Neural cell (in vitro differentiated cells): ENCODE measurements around the gene RAD23B. TPM values are rescaled to one million over a fixed set of nuclear protein-coding genes. Genes with fewer than 3 reads are reported as not detected.

ENCODE experiments used
- H2AFZ ChIP-seq: fragments of 200-600, 300-800 bp; sonication (generic), shearing (Covaris generic); 2 replicates; pipeline ENCODE4 v1.6.0; 2014; ENCODE audit warnings: low read depth, mild to moderate bottlenecking, antibody characterized with exemption, low read length, moderate library complexity
- H3F3A ChIP-seq: fragments of 200-600 bp; shearing (Covaris generic); 2 replicates; pipeline ENCODE4 v1.6.1; 2016; ENCODE audit warnings: mild to moderate bottlenecking, moderate library complexity, mixed read lengths, antibody characterized with exemption, low read length; ENCODE audit not compliant: insufficient read depth, poor library complexity, severe bottlenecking
- H3K27ac ChIP-seq: fragments of 200-600, 300-800 bp; sonication (generic), shearing (Covaris generic); 2 replicates; pipeline ENCODE4 v1.5.1; 2014; ENCODE audit warnings: mild to moderate bottlenecking, low read length, moderate library complexity
- H3K27me3 ChIP-seq: fragments of 300-800, 200-600 bp; sonication (generic), shearing (Covaris generic); 2 replicates; pipeline ENCODE4 v1.6.0; 2014; ENCODE audit warnings: mild to moderate bottlenecking, low read depth, low read length, moderate library complexity; ENCODE audit not compliant: insufficient read depth
- H3K36me3 ChIP-seq: fragments of 300-800, 200-600 bp; sonication (generic), shearing (Covaris generic); 2 replicates; pipeline ENCODE4 v1.5.1; 2014; ENCODE audit warnings: mild to moderate bottlenecking, antibody characterized with exemption, low read length, moderate library complexity; ENCODE audit not compliant: insufficient read depth
- H3K4me2 ChIP-seq: fragments of 300-800, 200-600 bp; sonication (generic), shearing (Covaris generic); 2 replicates; pipeline ENCODE4 v1.6.0; 2014; ENCODE audit warnings: mild to moderate bottlenecking, low read length
- H3K4me3 ChIP-seq: fragments of 300-800, 200-600 bp; sonication (generic), shearing (Covaris generic); 2 replicates; pipeline ENCODE4 v1.5.1; 2014; ENCODE audit warnings: mild to moderate bottlenecking, low read length, moderate library complexity
- H3K79me2 ChIP-seq: fragments of 200-600 bp; shearing (Covaris generic); replicated peaks from 2 replicates; pipeline ENCODE4 v1.6.0; 2014; ENCODE audit warnings: mild to moderate bottlenecking, low read length, moderate library complexity; ENCODE audit not compliant: insufficient read depth
- H3K9ac ChIP-seq: fragments of 300-800, 200-600 bp; sonication (generic), shearing (Covaris generic); 2 replicates; pipeline ENCODE4 v1.6.1; 2016; ENCODE audit warnings: mild to moderate bottlenecking, low read length, mixed read lengths
- H3K9me2 ChIP-seq: fragments of 200-600 bp; shearing (Covaris generic); 2 replicates; pipeline ENCODE4 v1.6.1; 2016; ENCODE audit warnings: mild to moderate bottlenecking, low read length, mixed read lengths; ENCODE audit not compliant: insufficient read depth
- H3K9me3 ChIP-seq: fragments of 200-600, 300-800 bp; sonication (generic), shearing (Covaris generic); 2 replicates; pipeline ENCODE4 v1.6.1; 2016; ENCODE audit warnings: mild to moderate bottlenecking, mixed run types, low read length, moderate library complexity, mixed read lengths
- H4K20me1 ChIP-seq: fragments of 200-600 bp; shearing (Covaris generic); 2 replicates; pipeline ENCODE4 v1.6.1; 2016; ENCODE audit warnings: mild to moderate bottlenecking, mixed run types; ENCODE audit not compliant: insufficient read depth
- EP300 ChIP-seq: fragments of 450-650 bp; conservative IDR thresholded peaks from 2 replicates; pipeline ENCODE4 v1.6.1; 2014; ENCODE audit warnings: antibody characterized with exemption, mild to moderate bottlenecking, moderate library complexity; ENCODE audit not compliant: poor library complexity, severe bottlenecking
- EZH2 ChIP-seq: fragments of 200-600, 300-800 bp; shearing (Covaris generic), sonication (generic); IDR thresholded peaks from 2 replicates; pipeline ENCODE4 v1.6.1; 2014; ENCODE audit warnings: antibody characterized with exemption, low read length, borderline replicate concordance, mild to moderate bottlenecking; ENCODE audit not compliant: insufficient read depth, poor library complexity, severe bottlenecking
- MXI1 ChIP-seq: fragments of 450-650 bp; conservative IDR thresholded peaks from 2 replicates; pipeline ENCODE4 v1.6.1; 2014; ENCODE audit warnings: antibody characterized with exemption, mild to moderate bottlenecking; ENCODE audit not compliant: poor library complexity, severe bottlenecking
- POLR2AphosphoS5 ChIP-seq: IDR thresholded peaks from 2 replicates; pipeline ENCODE4 v1.6.1; 2012
- RAD21 ChIP-seq: fragments of 450-650 bp; conservative IDR thresholded peaks from 2 replicates; pipeline ENCODE4 v1.6.1; 2014; ENCODE audit warnings: antibody characterized with exemption, mild to moderate bottlenecking, moderate library complexity
- SMC3 ChIP-seq: fragments of 450-650 bp; conservative IDR thresholded peaks from 2 replicates; pipeline ENCODE4 v1.6.1; 2014; ENCODE audit warnings: antibody characterized with exemption, mild to moderate bottlenecking, moderate library complexity; ENCODE audit not compliant: poor library complexity
- TAF1 ChIP-seq: IDR thresholded peaks from 2 replicates; pipeline ENCODE4 v1.6.1; 2012; ENCODE audit warnings: low read depth
- polyA plus RNA-seq: library from polyadenylated mRNA; depleted of rRNA; stranded (reverse); fragments of >200 nt; gene quantifications from 2 replicates; pipeline ENCODE4 v1.2.3, GENCODE V29; 2014
- TF ChIP-seq, protein P1 (sequence below): fragments of 450-650 bp; IDR thresholded peaks from 2 replicates; pipeline ENCODE4 v1.5.1; 2014; ENCODE audit warnings: antibody characterized with exemption, mild to moderate bottlenecking, moderate library complexity; ENCODE audit not compliant: poor library complexity, severe bottlenecking
- TF ChIP-seq, protein P2 (sequence below): IDR thresholded peaks from 2 replicates; pipeline ENCODE4 v1.6.1; 2012; ENCODE audit warnings: borderline replicate concordance

RAD23B gene
- polyA plus RNA-seq, 1 donor from 2014 or later, result 97.3 TPM

DNA sequence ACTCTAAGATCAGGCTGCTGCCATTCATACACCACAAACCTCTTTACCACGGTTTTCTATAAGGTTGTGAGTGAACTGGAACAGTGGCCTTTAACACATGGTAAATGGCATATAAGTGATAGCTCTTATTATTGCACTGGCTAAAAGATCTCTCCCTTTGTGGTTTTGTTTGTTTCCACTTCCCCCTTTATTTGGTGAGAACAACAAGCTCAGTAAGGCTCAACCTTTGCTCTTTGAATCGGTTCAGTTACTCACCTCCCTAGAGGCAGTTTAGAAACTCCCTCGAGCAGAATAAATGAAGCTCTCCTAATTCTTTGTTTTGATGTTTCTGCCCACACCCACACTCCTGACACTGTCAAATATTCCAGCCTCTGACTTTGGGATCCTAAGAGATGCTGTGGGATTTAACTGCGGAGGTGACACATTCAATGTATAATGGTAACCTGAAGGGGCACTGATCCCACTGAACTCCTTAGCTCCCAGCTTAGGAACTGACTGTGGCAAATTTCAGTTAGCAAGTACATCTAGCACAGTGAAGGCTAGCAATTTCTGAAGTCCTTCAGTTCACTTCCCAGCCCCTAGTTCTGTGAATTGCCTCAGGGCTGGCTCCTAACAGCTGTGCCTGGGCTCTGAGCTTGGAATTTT, 22.5 kb upstream of the RAD23B start:
- H3K9me3 ChIP-seq, result no peaks in the 10 kb centered on the region
- no peaks in the 10 kb centered on the region for H3K27me3 ChIP-seq
- no peak overlapping the region for H3K9ac ChIP-seq
- H4K20me1 ChIP-seq, result no peaks in the 10 kb centered on the region
- H2AFZ ChIP-seq, result no peak overlapping the region
- no peaks in the 10 kb centered on the region for H3K36me3 ChIP-seq
- H3K4me3 ChIP-seq, result no peak overlapping the region
- H3K9me2 ChIP-seq, result no peaks in the 10 kb centered on the region
- H3K4me2 ChIP-seq, result no peak overlapping the region
- no peaks in the 10 kb centered on the region for H3F3A ChIP-seq
- H3K79me2 ChIP-seq, result no peaks in the 10 kb centered on the region
- TF ChIP-seq EZH2 (no peak), EP300 (no peak), MXI1 (no peak), POLR2AphosphoS5 (no peak), SMC3 (no peak), TAF1 (no peak), RAD21 (no peak)
- TF ChIP-seq, protein P1, sequence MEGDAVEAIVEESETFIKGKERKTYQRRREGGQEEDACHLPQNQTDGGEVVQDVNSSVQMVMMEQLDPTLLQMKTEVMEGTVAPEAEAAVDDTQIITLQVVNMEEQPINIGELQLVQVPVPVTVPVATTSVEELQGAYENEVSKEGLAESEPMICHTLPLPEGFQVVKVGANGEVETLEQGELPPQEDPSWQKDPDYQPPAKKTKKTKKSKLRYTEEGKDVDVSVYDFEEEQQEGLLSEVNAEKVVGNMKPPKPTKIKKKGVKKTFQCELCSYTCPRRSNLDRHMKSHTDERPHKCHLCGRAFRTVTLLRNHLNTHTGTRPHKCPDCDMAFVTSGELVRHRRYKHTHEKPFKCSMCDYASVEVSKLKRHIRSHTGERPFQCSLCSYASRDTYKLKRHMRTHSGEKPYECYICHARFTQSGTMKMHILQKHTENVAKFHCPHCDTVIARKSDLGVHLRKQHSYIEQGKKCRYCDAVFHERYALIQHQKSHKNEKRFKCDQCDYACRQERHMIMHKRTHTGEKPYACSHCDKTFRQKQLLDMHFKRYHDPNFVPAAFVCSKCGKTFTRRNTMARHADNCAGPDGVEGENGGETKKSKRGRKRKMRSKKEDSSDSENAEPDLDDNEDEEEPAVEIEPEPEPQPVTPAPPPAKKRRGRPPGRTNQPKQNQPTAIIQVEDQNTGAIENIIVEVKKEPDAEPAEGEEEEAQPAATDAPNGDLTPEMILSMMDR, result no peak
- TF ChIP-seq, protein P2, sequence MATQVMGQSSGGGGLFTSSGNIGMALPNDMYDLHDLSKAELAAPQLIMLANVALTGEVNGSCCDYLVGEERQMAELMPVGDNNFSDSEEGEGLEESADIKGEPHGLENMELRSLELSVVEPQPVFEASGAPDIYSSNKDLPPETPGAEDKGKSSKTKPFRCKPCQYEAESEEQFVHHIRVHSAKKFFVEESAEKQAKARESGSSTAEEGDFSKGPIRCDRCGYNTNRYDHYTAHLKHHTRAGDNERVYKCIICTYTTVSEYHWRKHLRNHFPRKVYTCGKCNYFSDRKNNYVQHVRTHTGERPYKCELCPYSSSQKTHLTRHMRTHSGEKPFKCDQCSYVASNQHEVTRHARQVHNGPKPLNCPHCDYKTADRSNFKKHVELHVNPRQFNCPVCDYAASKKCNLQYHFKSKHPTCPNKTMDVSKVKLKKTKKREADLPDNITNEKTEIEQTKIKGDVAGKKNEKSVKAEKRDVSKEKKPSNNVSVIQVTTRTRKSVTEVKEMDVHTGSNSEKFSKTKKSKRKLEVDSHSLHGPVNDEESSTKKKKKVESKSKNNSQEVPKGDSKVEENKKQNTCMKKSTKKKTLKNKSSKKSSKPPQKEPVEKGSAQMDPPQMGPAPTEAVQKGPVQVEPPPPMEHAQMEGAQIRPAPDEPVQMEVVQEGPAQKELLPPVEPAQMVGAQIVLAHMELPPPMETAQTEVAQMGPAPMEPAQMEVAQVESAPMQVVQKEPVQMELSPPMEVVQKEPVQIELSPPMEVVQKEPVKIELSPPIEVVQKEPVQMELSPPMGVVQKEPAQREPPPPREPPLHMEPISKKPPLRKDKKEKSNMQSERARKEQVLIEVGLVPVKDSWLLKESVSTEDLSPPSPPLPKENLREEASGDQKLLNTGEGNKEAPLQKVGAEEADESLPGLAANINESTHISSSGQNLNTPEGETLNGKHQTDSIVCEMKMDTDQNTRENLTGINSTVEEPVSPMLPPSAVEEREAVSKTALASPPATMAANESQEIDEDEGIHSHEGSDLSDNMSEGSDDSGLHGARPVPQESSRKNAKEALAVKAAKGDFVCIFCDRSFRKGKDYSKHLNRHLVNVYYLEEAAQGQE, result no peak
- no peak overlapping the region for H3K27ac ChIP-seq

DNA sequence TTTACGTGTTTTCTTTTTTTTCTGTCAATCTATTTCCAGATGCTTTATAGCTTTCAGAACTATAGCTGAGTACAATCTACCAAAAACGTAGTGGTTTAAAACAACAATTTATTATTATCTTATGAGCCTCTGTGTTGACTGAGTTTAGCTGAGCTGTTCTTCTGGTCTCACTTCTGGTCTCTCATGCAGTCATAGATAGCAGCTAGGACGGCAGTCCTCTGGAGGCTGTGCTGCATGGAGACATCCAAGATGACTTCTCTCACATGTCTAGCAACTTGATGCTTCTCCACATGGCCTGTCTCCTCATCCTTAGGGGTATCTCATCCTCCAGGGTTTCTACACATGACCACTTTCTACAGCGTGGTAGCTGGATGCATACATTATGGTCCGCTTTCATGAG, 22.0 kb upstream of the RAD23B start:
- no peak overlapping the region for H3K4me2 ChIP-seq
- no peak overlapping the region for H3K27ac ChIP-seq
- no peak overlapping the region for H2AFZ ChIP-seq
- no peaks in the 10 kb centered on the region for H3K36me3 ChIP-seq
- no peaks in the 10 kb centered on the region for H3K27me3 ChIP-seq
- no peaks in the 10 kb centered on the region for H3F3A ChIP-seq
- TF ChIP-seq MXI1 (no peak), EP300 (no peak), TAF1 (no peak), POLR2AphosphoS5 (no peak), RAD21 (no peak), SMC3 (no peak), EZH2 (no peak)
- TF ChIP-seq, protein P1, result no peak
- TF ChIP-seq, protein P2, result no peak
- H3K79me2 ChIP-seq, result no peaks in the 10 kb centered on the region
- H3K9me3 ChIP-seq, result no peaks in the 10 kb centered on the region
- no peak overlapping the region for H3K9ac ChIP-seq
- no peaks in the 10 kb centered on the region for H3K9me2 ChIP-seq
- H4K20me1 ChIP-seq, result no peaks in the 10 kb centered on the region
- no peak overlapping the region for H3K4me3 ChIP-seq
